K562 (cell line): ENCODE data around the gene LAMA3. TPM values are rescaled to one million over a fixed set of nuclear protein-coding genes. Genes with fewer than 3 reads are reported as not detected.

Experiments used
- ATAC-seq: fragments of 200-7000 bp; cut with Tn5 transposase; 3 replicates; pipeline ENCODE4 v1.9.1; 2020; ENCODE audit warnings: moderate library complexity
- BruUV-seq: library from RNA; stranded (reverse); fragments of 400-500 nt; replicated peaks from 2 replicates; lab custom pipeline; 2021; lab: Mats Ljungman, UMichigan
- CTCF ChIA-PET: fragments of 300-600 bp; formaldehyde crosslinking; extraction: SDS; loops from one replicate; lab custom pipeline; 2021; ENCODE audit warnings: low intra/inter-chr PET ratio; lab: Yijun Ruan, JAX
- POLR2A ChIA-PET: fragments of 300-600, 350-650 bp; sonication (Branson Sonifier 250); formaldehyde crosslinking; extraction: SDS; loops from one replicate; lab custom pipeline; 2021; ENCODE audit warnings: antibody characterized with exemption, inconsistent platforms; lab: Yijun Ruan, JAX
- DNase-seq, 4 experiments: peaks; one replicate each; pipeline versions ENCODE4 v3.0.0 to v3.0.0-alpha.2; 2011 to 2018; ENCODE audit warnings: low spot score in 3 of 4, mixed read lengths in 3 of 4; ENCODE audit errors: extremely low read depth in 1 of 4
- FAIRE-seq: peaks from 2 replicates; lab custom pipeline; 2011; peaks lifted over from hg19 to GRCh38; lab: Jason Lieb, UNC
- H2AFZ ChIP-seq: 2 replicates; pipeline ENCODE4 v1.6.0; 2011; ENCODE audit warnings: low read depth, low read length, control low read depth, inconsistent platforms
- H3K27ac ChIP-seq: fragments of 200-600 bp; 3 replicates; pipeline ENCODE4 v1.8.0; 2011; ENCODE audit warnings: low read depth, mild to moderate bottlenecking, control low read depth, inconsistent platforms, low read length, moderate library complexity, mixed read lengths; ENCODE audit errors: extremely low read depth
- H3K27me3 ChIP-seq, 2 experiments: fragments of 300-600 bp in 1 of 2; 2 replicates in 1 of 2; 3 replicates in 1 of 2; pipeline versions ENCODE4 v1.6.0 to v1.8.0; 2011; ENCODE audit warnings: inconsistent platforms in 2 of 2, low read length in 2 of 2, mild to moderate bottlenecking in 1 of 2, mixed read lengths in 1 of 2, moderate library complexity in 1 of 2; ENCODE audit not compliant: control insufficient read depth in 2 of 2, insufficient read depth in 2 of 2
- H3K36me3 ChIP-seq: fragments of 300-600 bp; 3 replicates; pipeline ENCODE4 v1.8.0; 2011; ENCODE audit warnings: mild to moderate bottlenecking, low read length, inconsistent platforms; ENCODE audit not compliant: control insufficient read depth, insufficient read depth
- H3K4me1 ChIP-seq, 2 experiments: fragments of 200-600 bp in 1 of 2; replicated peaks in 1 of 2; 2 replicates in 1 of 2; 3 replicates in 1 of 2; pipeline versions ENCODE4 v1.5.1 to v1.8.0; 2011; ENCODE audit warnings: inconsistent platforms in 2 of 2, low read length in 2 of 2, mild to moderate bottlenecking in 1 of 2, mixed read lengths in 1 of 2, moderate library complexity in 1 of 2; ENCODE audit not compliant: control insufficient read depth in 2 of 2, insufficient read depth in 2 of 2
- H3K4me2 ChIP-seq: 2 replicates; pipeline ENCODE4 v1.6.1; 2011; ENCODE audit warnings: low read length, control low read depth, inconsistent platforms, mixed read lengths; ENCODE audit not compliant: insufficient read depth
- H3K4me3 ChIP-seq: fragments of 200-600 bp; sonication (generic), shearing (Covaris generic); 2 replicates; pipeline ENCODE4 v1.5.1; 2016; ENCODE audit warnings: control low read depth, inconsistent platforms
- H3K79me2 ChIP-seq: fragments of 200-600 bp; 3 replicates; pipeline ENCODE4 v1.8.0; 2011; ENCODE audit warnings: low read length, inconsistent platforms; ENCODE audit not compliant: control insufficient read depth, insufficient read depth
- H3K9ac ChIP-seq, 2 experiments: 2 replicates each; pipeline versions ENCODE4 v1.6.0 to v1.6.1; 2011; ENCODE audit warnings: low read depth in 2 of 2, low read length in 2 of 2, control low read depth in 1 of 2, inconsistent platforms in 1 of 2, mild to moderate bottlenecking in 1 of 2, mixed read lengths in 1 of 2; ENCODE audit not compliant: insufficient read depth in 1 of 2
- H3K9me1 ChIP-seq: one replicate; pipeline ENCODE4 v1.6.0; 2011; ENCODE audit warnings: inconsistent platforms, mild to moderate bottlenecking, low read length, moderate library complexity; ENCODE audit not compliant: control insufficient read depth, insufficient read depth
- H3K9me3 ChIP-seq: replicated peaks from 2 replicates; pipeline ENCODE4 v1.5.1; 2011; ENCODE audit warnings: low read depth, low read length, inconsistent platforms; ENCODE audit not compliant: control insufficient read depth, insufficient read depth
- H4K20me1 ChIP-seq: replicated peaks from 2 replicates; pipeline ENCODE4 v1.6.1; 2011; ENCODE audit warnings: low read length, inconsistent platforms, mixed read lengths; ENCODE audit not compliant: control insufficient read depth, insufficient read depth
- CBX5 ChIP-seq: IDR thresholded peaks from 2 replicates; pipeline ENCODE4 v1.6.1; 2014; ENCODE audit warnings: low read depth, borderline replicate concordance
- CREB3 ChIP-seq: fragments of 450-650 bp; conservative IDR thresholded peaks from 2 replicates; pipeline ENCODE4 v1.6.1; 2016; ENCODE audit warnings: missing genetic modification characterization, low read depth, mild to moderate bottlenecking, missing compliant biosample characterization, moderate library complexity
- CREM ChIP-seq: IDR thresholded peaks from 2 replicates; pipeline ENCODE4 v1.6.1; 2014; ENCODE audit warnings: antibody characterized with exemption, low read depth
- MAX ChIP-seq: sonication (generic); formaldehyde crosslinking; IDR thresholded peaks from 2 replicates; pipeline ENCODE4 v1.9.0; 2022; ENCODE audit warnings: mild to moderate bottlenecking, missing genetic modification reagents
- MCM2 ChIP-seq: fragments of 450-650 bp; IDR thresholded peaks from 2 replicates; pipeline ENCODE4 v1.6.1; 2017; ENCODE audit warnings: low read depth, mild to moderate bottlenecking
- MCM7 ChIP-seq, 2 experiments: fragments of 450-650 bp; IDR thresholded peaks; 2 replicates each; pipeline ENCODE4 v1.6.1; 2016 to 2018
- MYC ChIP-seq, 2 experiments: fragments of 250-450 bp in 1 of 2; sonication (Bioruptor Pico) in 1 of 2; IDR thresholded peaks; 2 replicates each; pipeline versions ENCODE4 v1.5.1 to v1.6.1; 2012 to 2021; ENCODE audit warnings: low read depth in 2 of 2, borderline replicate concordance in 1 of 2, improper control_type of control experiment in 1 of 2, low read length in 1 of 2, mild to moderate bottlenecking in 1 of 2, moderate library complexity in 1 of 2
- SREBF2 ChIP-seq: sonication (generic); formaldehyde crosslinking; IDR thresholded peaks from 2 replicates; pipeline ENCODE4 v1.4.0; 2020; ENCODE audit warnings: mild to moderate bottlenecking, missing genetic modification reagents
- STAG1 ChIP-seq: sonication (generic); formaldehyde crosslinking; IDR thresholded peaks from 2 replicates; pipeline ENCODE4 v1.5.0; 2020; ENCODE audit warnings: missing genetic modification reagents, borderline replicate concordance
- TGIF2 ChIP-seq: sonication (generic); formaldehyde crosslinking; IDR thresholded peaks from 2 replicates; pipeline ENCODE4 v1.8.1; 2022; ENCODE audit warnings: mild to moderate bottlenecking, missing genetic modification reagents, moderate library complexity
- XRCC5 ChIP-seq: fragments of 200-400 bp; formaldehyde crosslinking; IDR thresholded peaks from 2 replicates; pipeline ENCODE4 v1.6.1; 2017; ENCODE audit warnings: low read depth, mild to moderate bottlenecking, low read length
- ZBTB1 ChIP-seq: sonication (generic); formaldehyde crosslinking; IDR thresholded peaks from 2 replicates; pipeline ENCODE4 v1.8.1; 2023; ENCODE audit warnings: missing genetic modification reagents, low read depth, mild to moderate bottlenecking, borderline replicate concordance
- ZBTB43 ChIP-seq: sonication (generic); formaldehyde crosslinking; IDR thresholded peaks from 2 replicates; pipeline ENCODE4 v1.8.0; 2023; ENCODE audit warnings: mild to moderate bottlenecking, missing genetic modification reagents
- ZNF239 ChIP-seq: fragments of 250-450 bp; sonication (Bioruptor Pico); IDR thresholded peaks from 2 replicates; pipeline ENCODE4 v1.4.0; 2020; ENCODE audit warnings: mild to moderate bottlenecking
- ZNF324 ChIP-seq: fragments of 250-450 bp; sonication (Bioruptor Pico); IDR thresholded peaks from 2 replicates; pipeline ENCODE4 v1.4.0; 2020; ENCODE audit warnings: mild to moderate bottlenecking
- ZNF408 ChIP-seq: fragments of 250-450 bp; sonication (Bioruptor Pico); IDR thresholded peaks from 2 replicates; pipeline ENCODE4 v1.4.0; 2020; ENCODE audit warnings: low read depth, mild to moderate bottlenecking, moderate library complexity
- ZNF707 ChIP-seq: fragments of 250-450 bp; sonication (Bioruptor Pico); conservative IDR thresholded peaks from 2 replicates; pipeline ENCODE4 v1.8.0; 2022; ENCODE audit warnings: inconsistent platforms, mild to moderate bottlenecking, moderate library complexity
- ZZZ3 ChIP-seq: fragments of 450-650 bp; IDR thresholded peaks from 2 replicates; pipeline ENCODE4 v1.6.1; 2016; ENCODE audit warnings: antibody characterized with exemption, mild to moderate bottlenecking, moderate library complexity
- WGBS: fragments of 100-300 bp; shearing (Covaris generic); methylation state at CpG from one replicate; pipeline ENCODE4 v1.1.6; 2016; ENCODE audit warnings: low coverage, mixed read lengths; ENCODE audit not compliant: insufficient coverage; ENCODE audit errors: missing lambda C conversion rate; 5-methylcytosine and 5-hydroxymethylcytosine counted together
- in situ Hi-C: fragments of 300-500 bp; cut with MboI; formaldehyde crosslinking; loops from 4 replicates; pipeline ENCODE4 v1.15.0; 2018; ENCODE audit warnings: inconsistent platforms, mixed read lengths
- intact Hi-C: fragments of 100-400 bp; cut with micrococcal nuclease; formaldehyde crosslinking; loops from 2 replicates; pipeline ENCODE4 v1.14.2; 2022
- polyA plus RNA-seq, 8 experiments: library from polyadenylated mRNA; depleted of rRNA in 4 of 8; stranded (reverse) in 5 of 8; unstranded in 3 of 8; fragments of >200 nt; fragmentation: Nextera tagmentation in 2 of 8; fragmentation: Illumina TruSeq in 1 of 8; extraction: Ambion mirVana in 2 of 8; extraction: Trizol in 1 of 8; gene quantifications; 2 replicates each; pipeline versions ENCODE4 v1.2.1 to v1.2.3, GENCODE V29; 2011 to 2014; ENCODE audit warnings: inconsistent platforms in 1 of 8, missing spikeins in 1 of 8
- total RNA-seq, 7 experiments: library from RNA; depleted of rRNA in 6 of 7; stranded (reverse); fragments of >200 nt in 6 of 7; fragmentation: Illumina TruSeq in 2 of 7; extraction: Trizol in 2 of 7; gene quantifications; 2 replicates each; pipeline versions ENCODE4 v1.2.1 to v1.2.3, GENCODE V29; 2011 to 2021; ENCODE audit warnings: low replicate concordance in 1 of 7
- TF ChIP-seq, protein P1 (sequence below): fragments of 250-450 bp; sonication (Bioruptor Pico); IDR thresholded peaks from 2 replicates; pipeline ENCODE4 v1.5.0; 2020; ENCODE audit warnings: mild to moderate bottlenecking

LAMA3 gene
- total and polyA plus RNA-seq, 9 of the 15 experiments (the other 6 are each of a cell fraction or from before 2014, with no cell fraction given) = 0.07 TPM; not detected in 8

DNA sequence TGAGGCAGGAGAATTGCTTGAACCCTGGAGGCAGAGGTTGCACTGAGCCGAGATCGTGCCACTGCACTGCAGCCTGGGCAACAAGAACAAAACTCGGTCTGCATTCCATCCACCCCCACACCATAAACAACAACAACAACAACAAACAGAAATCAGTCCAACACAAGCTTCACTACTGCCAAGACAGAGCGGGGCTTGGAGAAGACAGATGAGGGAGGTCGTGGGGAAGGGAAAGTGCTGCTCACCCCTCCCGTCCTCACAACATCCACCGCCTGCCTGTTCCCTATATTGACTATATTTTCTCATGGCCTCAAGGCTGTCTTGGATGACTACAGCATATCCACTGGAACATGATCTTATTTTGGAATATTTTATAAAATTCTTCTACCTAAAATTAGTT lies 187.7 kb downstream of the LAMA3 start (continued):
- TF ChIP-seq ZBTB43 (CRISPR knock-in tag) (no peak), ZNF408 (CRISPR knock-in tag) (no peak), SREBF2 (CRISPR knock-in tag) (no peak), ZNF324 (CRISPR knock-in tag) (no peak), CREM (no peak), TGIF2 (CRISPR knock-in tag) (no peak), STAG1 (CRISPR knock-in tag) (no peak), MCM7 (IDR thresholded peaks at IDR 0.05) (no peak), ZNF707 (no peak), XRCC5 (no peak)

DNA sequence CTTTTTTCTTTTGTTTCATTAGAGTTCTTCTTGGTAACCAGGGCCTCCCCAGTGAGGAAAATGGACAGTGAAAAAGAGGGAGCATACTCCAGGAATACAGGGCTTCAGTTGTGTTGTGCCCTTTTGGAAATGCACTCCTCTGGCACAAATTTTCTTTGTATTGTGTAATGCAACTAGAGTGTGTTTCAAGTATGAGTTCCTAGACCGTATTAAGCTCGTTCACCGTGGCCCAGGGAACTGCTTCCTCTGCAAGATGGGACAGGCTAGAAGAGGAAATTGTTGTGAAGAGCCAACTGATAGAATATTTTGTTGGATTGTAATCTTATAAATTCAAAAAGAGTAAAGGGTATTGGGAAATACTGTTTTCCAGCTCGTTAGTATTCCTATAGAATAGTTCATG lies 188.1 kb downstream of the LAMA3 start:
- H3K9ac ChIP-seq = no peak overlapping the region
- peaks cover 11 to 40% of the 10 kb centered on the region in 2 experiments; a peak in 4 of 5 replicates for H3K27me3 ChIP-seq
- H2AFZ ChIP-seq = no peak overlapping the region
- CTCF ChIA-PET = no interaction called here
- DNase-seq = no peak
- intact Hi-C loops (no loop called here), in situ Hi-C loops (no loop called here)
- no peaks in the 10 kb centered on the region for H3K4me1 ChIP-seq
- no peak overlapping the region for H3K4me2 ChIP-seq
- no peaks in the 10 kb centered on the region for H3K9me1 ChIP-seq
- no peaks in the 10 kb centered on the region for H4K20me1 ChIP-seq
- WGBS = 2% methylated on average over 4 of the region's 4 CpGs
- H3K4me3 ChIP-seq = no peak overlapping the region
- H3K79me2 ChIP-seq = no peaks in the 10 kb centered on the region
- ATAC-seq = no peak
- no peak for FAIRE-seq
- no peaks in the 10 kb centered on the region for H3K9me3 ChIP-seq
- BruUV-seq = no TSS peak
- no peaks in the 10 kb centered on the region for H3K36me3 ChIP-seq
- H3K27ac ChIP-seq = no peak overlapping the region
- POLR2A ChIA-PET = no interaction called here
- no peak for TF ChIP-seq ZBTB1 (CRISPR knock-in tag)
- no peak for TF ChIP-seq CREB3 (tag)
- TF ChIP-seq MAX (CRISPR knock-in tag) = no peak
- no peak for TF ChIP-seq ZZZ3
- no peak for TF ChIP-seq CBX5
- TF ChIP-seq MYC (IDR thresholded peaks at IDR 0.05; ENCODE audit: low read depth, low read length) = no peak
- TF ChIP-seq MYC (CRISPR knock-in tag; IDR thresholded peaks at IDR 0.05; ENCODE audit: borderline replicate concordance, low read depth) = no peak
- no peak for TF ChIP-seq MCM2
- TF ChIP-seq, protein P1, sequence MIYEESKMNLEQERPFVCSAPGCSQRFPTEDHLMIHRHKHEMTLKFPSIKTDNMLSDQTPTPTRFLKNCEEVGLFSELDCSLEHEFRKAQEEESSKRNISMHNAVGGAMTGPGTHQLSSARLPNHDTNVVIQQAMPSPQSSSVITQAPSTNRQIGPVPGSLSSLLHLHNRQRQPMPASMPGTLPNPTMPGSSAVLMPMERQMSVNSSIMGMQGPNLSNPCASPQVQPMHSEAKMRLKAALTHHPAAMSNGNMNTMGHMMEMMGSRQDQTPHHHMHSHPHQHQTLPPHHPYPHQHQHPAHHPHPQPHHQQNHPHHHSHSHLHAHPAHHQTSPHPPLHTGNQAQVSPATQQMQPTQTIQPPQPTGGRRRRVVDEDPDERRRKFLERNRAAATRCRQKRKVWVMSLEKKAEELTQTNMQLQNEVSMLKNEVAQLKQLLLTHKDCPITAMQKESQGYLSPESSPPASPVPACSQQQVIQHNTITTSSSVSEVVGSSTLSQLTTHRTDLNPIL (CRISPR knock-in tag) = no peak
- no peak for TF ChIP-seq ZNF239
